NCI-H1105 treated with DMSO at 0.1 percent for 48 hours (cell line): ENCODE measurements around the gene OR8B8.
"Not testable (repeated sequence)": the region's sequence is repeated elsewhere in the genome, so short reads cannot be mapped to it uniquely, and the experiment has no call there.

Experiments used
- DNase-seq: peaks from one replicate; lab custom pipeline; 2025; lab: John Stamatoyannopoulos, UW

The OR8B8 gene

GRCh38 chr11:124441519-124441918 is 4.0 kb downstream of the OR8B8 start:
- DNase-seq = no peak

GRCh38 chr11:124441081-124441480 is 4.4 kb downstream of the OR8B8 start:
- no peak for DNase-seq

GRCh38 chr11:124440608-124441007 is 4.9 kb downstream of the OR8B8 start:
- DNase-seq = no peak

- DNase-seq = no peak
These were observed 10.8 kb downstream of the OR8B8 start for GRCh38 chr11:124434699-124435098.

- no peak for DNase-seq
These were observed 15.9 kb downstream of the OR8B8 start for GRCh38 chr11:124429599-124429998.

GRCh38 chr11:124424384-124424921 is 21.0 kb downstream of the OR8B8 start, which contains the start of gene OR8B4:
OR8B4 (minus strand) TSS chr11:124424871; CDS start chr11:124424871, 0 bp downstream.
- DNase-seq = no peak

GRCh38 chr11:124421043-124421442 is 24.5 kb downstream of the OR8B8 start:
- peak; percentile 17 for DNase-seq

GRCh38 chr11:124415356-124415923 is 30.1 kb downstream of the OR8B8 start:
- peak; percentile 75 for DNase-seq

- no peak for DNase-seq
These were observed 35.6 kb downstream of the OR8B8 start for GRCh38 chr11:124409906-124410305.

- DNase-seq = no peak
These were observed 39.9 kb downstream of the OR8B8 start for GRCh38 chr11:124405581-124405980.

- not testable (repeated sequence) for DNase-seq
These were observed 42.3 kb downstream of the OR8B8 start for GRCh38 chr11:124403186-124403585.

- peak; percentile 53 for DNase-seq
These were observed 43.1 kb downstream of the OR8B8 start for GRCh38 chr11:124402326-124402922.

- DNase-seq = no peak
These were observed 46.6 kb downstream of the OR8B8 start, which contains the start of gene OR8B3 for GRCh38 chr11:124398924-124399323. OR8B3 (minus strand) TSS chr11:124399024; CDS start chr11:124397351, 1,673 bp downstream.

GRCh38 chr11:124396847-124397246 is 48.6 kb downstream of the OR8B8 start:
- not testable (repeated sequence) for DNase-seq

- DNase-seq = no peak
These were observed 51.1 kb downstream of the OR8B8 start for GRCh38 chr11:124394408-124394807.
